ENCODE data around the gene TOX2.

The TOX2 gene

GRCh38 chr20:44018259-44018941 lies 103.7 kb downstream of the TOX2 start:
- DNase-seq (ENCODE audit: low read depth, low spot score): no peak

DNA sequence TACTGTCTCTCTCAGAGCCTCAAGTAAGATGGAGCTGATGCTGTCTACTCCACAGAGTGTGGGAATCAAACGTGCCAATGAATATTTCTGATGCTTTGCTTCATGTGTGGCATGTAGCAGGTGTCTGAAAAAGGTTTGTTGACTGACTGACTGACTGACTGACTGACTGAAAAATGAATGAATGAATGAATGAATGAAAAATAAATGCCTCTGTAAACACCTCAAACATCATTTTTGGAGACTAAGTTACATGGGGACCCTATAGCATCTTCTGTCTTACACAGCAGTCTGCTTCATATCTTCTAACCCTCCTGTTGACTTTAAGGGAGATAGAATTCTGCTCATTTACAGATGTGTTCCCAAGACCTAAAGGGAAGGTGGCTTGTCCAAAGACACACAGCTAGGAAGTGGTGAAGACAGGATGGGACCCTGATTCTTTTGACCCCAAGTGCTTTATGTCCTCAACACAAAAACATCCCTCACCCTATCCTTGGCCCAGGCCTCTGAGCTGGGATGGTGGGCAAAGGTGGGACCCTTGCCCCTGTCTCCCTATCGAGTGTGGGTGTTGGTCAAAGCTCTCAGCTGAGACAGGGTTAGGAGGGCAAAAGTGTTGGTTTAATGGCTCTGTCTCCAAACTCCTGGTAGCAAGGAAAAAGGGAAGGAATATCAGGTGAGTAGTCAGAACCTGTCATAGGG lies 104.4 kb downstream of the TOX2 start:
- no peak for DNase-seq (ENCODE audit: low read depth, low spot score)

- DNase-seq (ENCODE audit: low read depth, low spot score): no peak
These were observed 105.1 kb downstream of the TOX2 start for GRCh38 chr20:44019638-44020335.

- no peak for DNase-seq (ENCODE audit: low read depth, low spot score)
These were observed 105.9 kb downstream of the TOX2 start for GRCh38 chr20:44020406-44021148.

GRCh38 chr20:44021186-44021585 lies 106.5 kb downstream of the TOX2 start:
- DNase-seq (ENCODE audit: low read depth, low spot score): no peak

- DNase-seq (ENCODE audit: low read depth, low spot score): no peak
These were observed 107.2 kb downstream of the TOX2 start for GRCh38 chr20:44021900-44022299.

GRCh38 chr20:44022464-44022863 lies 107.8 kb downstream of the TOX2 start:
- DNase-seq (ENCODE audit: low read depth, low spot score): no peak

- DNase-seq (ENCODE audit: low read depth, low spot score): no peak
These were observed 109.1 kb downstream of the TOX2 start for GRCh38 chr20:44023515-44024371.

- DNase-seq (ENCODE audit: low read depth, low spot score): no peak
These were observed 110.3 kb downstream of the TOX2 start for GRCh38 chr20:44024820-44025580.

GRCh38 chr20:44025756-44026155 lies 111.1 kb downstream of the TOX2 start:
- DNase-seq (ENCODE audit: low read depth, low spot score): no peak

GRCh38 chr20:44026647-44027342 lies 112.1 kb downstream of the TOX2 start:
- no peak for DNase-seq (ENCODE audit: low read depth, low spot score)

- no peak for DNase-seq (ENCODE audit: low read depth, low spot score)
These were observed 112.8 kb downstream of the TOX2 start for GRCh38 chr20:44027343-44028002.

DNA sequence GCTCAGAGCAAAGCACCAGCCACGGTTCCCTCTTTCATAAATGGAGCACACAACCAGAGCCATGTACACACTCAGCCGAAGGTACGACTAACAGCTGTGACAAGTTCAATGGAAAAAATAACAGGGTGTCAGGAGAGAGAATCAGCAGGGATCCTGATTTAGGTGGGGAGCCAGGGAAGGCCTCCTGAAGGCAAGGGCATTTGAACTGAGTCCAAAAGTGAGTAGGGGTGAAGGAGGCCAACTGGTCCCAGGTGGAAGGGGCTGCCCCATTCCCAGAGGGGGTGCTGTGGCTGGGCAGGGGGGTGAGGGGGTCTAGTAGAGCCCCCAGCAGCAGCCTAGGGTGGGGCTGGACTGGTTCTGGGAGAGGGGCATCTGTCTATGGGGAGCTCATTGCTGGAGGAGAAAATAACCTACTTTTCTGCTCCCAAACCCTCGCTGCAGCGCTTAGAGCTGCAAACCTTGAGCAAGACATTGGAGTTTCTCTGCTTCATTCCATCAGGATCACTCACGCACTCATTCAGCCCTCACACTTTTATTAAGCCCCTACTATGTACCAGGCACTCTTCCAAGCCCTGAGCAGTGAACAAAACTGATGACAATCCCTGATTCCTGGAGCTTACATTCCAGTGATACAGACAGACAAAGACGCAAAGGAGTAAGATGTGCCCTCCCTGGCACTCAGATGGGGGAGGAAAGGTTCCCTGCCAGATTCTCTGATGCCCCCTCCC lies 113.5 kb downstream of the TOX2 start:
- no peak for DNase-seq (ENCODE audit: low read depth, low spot score)

DNA sequence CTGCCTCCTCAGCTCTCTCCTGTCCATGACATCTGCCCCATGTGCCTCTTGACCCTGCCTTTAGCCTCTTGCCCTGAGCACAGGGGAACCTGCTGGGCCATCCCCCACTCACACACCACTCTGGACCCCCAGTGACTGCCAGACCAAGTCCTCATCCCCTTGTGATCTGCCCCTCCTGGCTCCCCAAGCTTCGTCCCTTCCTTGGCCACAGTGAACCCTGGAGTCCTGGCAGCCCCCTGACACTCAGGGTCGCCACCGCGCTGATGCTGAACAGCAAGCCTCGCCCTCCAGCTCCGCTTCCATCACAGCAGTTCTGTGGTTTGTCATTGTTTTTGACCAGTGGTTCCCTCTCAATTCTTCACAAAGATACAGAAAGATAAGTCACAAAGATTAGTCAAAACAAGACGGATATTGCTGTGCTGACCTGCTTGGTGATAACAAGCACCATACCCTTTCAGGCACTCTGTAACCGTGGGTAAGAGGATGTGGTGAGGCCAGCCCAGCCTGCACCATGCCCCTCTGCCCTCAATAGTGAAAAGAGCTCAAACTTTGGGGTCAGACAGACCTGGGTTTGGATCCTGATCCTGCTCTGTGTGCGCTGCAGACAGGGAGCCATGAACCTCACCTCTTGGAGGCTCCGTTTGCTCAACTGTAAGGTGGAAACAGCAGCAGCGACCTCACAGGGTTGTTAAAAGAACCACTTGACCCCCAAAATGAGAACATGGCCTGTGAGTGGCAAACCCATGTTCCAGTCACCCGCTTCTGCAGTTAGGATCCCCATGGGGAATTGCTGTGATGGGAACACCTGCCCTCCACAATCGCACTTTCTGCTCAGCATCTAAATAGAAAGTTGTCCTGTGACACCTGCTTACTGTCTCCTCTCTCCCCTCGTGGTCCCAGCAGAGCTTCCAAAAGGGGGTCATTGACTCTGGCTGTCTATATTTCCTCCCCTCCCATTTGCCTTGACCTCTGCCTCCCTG lies 114.5 kb downstream of the TOX2 start:
- DNase-seq (ENCODE audit: low read depth, low spot score): no peak

DNA sequence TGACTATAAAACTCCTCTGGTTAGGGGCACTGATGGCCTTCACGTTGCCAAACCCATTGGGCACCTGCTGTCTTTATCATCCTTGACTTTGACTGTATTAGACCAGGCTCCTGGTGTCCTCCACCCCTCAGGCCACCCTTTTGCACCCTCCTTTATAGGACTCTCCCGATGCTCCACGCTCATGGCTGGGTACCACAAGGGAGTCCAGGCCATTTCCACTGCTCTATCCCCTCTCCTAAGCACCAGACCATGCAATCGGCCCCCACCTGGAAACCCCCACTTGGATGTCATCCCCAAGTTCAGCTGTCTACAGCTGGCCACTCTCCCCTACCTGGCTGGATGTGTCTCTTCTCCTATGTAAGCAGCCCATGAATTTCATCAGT lies 115.2 kb downstream of the TOX2 start:
- DNase-seq (ENCODE audit: low read depth, low spot score): no peak

- DNase-seq (ENCODE audit: low read depth, low spot score): no peak
These were observed 115.7 kb downstream of the TOX2 start for GRCh38 chr20:44030394-44030793.

DNA sequence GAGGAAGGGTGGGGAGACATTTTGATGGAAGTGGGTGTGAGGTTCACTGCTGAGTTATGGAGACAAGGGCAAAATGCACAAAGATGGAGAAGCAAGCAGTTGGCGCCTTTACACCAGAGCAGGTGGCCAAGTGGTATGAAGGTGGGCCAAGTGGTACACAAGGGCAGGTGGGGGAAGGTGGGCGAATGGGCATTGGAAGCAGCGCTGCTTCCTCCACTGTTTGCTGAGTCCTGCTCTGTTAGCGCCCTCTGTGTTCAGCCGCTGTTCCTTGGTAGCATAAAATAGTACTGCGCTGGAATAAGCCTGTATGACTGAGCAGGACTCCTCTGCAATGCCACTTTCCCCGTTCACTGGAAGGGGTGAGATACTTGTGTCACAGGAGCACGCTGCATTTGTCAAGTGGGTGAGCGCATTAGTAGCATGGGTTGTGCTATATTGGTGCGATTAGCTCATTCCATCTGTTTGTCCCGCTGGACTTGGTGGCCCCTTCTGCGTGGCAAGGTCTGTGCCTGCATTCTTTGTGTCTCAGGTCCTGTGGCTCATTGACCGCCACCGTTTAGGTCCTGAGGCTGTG lies 116.4 kb downstream of the TOX2 start:
- DNase-seq (ENCODE audit: low read depth, low spot score): no peak

Data from activated CD4-positive, CD25-positive, alpha-beta regulatory T cell treated with anti-CD3 and anti-CD28 coated beads, Interleukin-2, amount 50 U/mL, for 16 hours (primary cell).